ENCODE results near the gene CNTN1.

DNA sequence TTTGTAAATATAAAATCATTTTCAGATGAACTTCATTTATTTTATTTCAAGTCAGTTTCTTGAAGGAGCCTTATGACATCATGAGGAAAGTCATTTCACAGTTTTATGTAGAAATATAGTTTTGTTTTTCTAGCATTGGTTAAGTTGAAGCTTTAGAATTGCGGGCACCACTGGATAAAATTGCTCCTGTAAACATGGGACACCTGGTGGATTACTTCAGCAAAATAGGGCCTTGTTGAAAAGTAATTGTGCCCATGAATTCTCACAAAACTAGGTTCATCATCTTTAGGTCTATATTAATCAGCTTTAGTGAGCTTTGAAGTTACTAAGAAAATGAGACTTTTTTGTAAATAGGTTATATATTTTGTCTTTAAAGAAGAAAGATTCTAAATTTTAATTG is 25.3 kb downstream of the CNTN1 start:
- TF ChIP-seq CTCF (IDR thresholded peaks at IDR 0.05) (no peak), EZH2 (IDR thresholded peaks at IDR 0.05; ENCODE audit: borderline replicate concordance, insufficient read depth, low read depth, low read length, poor library complexity, severe bottlenecking) (no peak)
